Measurements from ENCODE around the gene C1QTNF7.

Gene C1QTNF7

GRCh38 chr4:15427701-15428100 is at the start of gene C1QTNF7:
Gene C1QTNF7 (plus strand): TSS chr4:15428033. CDS start chr4:15435744, 7,711 bp downstream.
- Histone ChIP-seq H3K27ac (ENCODE audit: low read depth, low read length) (peak within 1 kb of the TSS; percentile 52), H3K9me3 (ENCODE audit: control insufficient read depth in 5 of 5, low read length in 5 of 5) (no peaks in the 10 kb centered on the region)

GRCh38 chr4:15378062-15378461 is 49.8 kb upstream of the C1QTNF7 start:
- H3K9ac ChIP-seq (ENCODE audit: low read length in 5 of 5), result no peak overlapping the region
- H3K9me3 ChIP-seq (ENCODE audit: control insufficient read depth in 5 of 5, low read length in 5 of 5), result no peaks in the 10 kb centered on the region
- peaks cover 3 to 21% (median 19%) of the 10 kb centered on the region in 5 donors for H3K4me1 ChIP-seq (ENCODE audit: control insufficient read depth in 5 of 5, insufficient read depth in 5 of 5, low read length in 5 of 5)
- no peaks in the 10 kb centered on the region for H3K36me3 ChIP-seq (ENCODE audit: control insufficient read depth in 5 of 5, insufficient read depth in 5 of 5, low read length in 5 of 5)
- H3K27me3 ChIP-seq (ENCODE audit: control insufficient read depth in 5 of 5, insufficient read depth in 4 of 5, low read length in 5 of 5), result no peaks in the 10 kb centered on the region
- H3K4me3 ChIP-seq (ENCODE audit: low read depth in 1 of 5, low read length in 5 of 5), result no peak overlapping the region
- no peak overlapping the region for H3K27ac ChIP-seq (ENCODE audit: low read depth, low read length)

More at GRCh38 chr4:15427701-15428100, at the start of gene C1QTNF7:
- Histone ChIP-seq H3K36me3 (ENCODE audit: control insufficient read depth in 5 of 5, insufficient read depth in 5 of 5, low read length in 5 of 5) (no peaks in the 10 kb centered on the region), H3K27me3 (ENCODE audit: control insufficient read depth in 5 of 5, insufficient read depth in 4 of 5, low read length in 5 of 5) (no peaks in the 10 kb centered on the region), H3K9ac (ENCODE audit: low read length in 5 of 5) (peak within 1 kb of the TSS in 2 of 5 donors; percentile 15 to 48), H3K4me1 (ENCODE audit: control insufficient read depth in 5 of 5, insufficient read depth in 5 of 5, low read length in 5 of 5) (peaks cover 0 to 21% (median 13%) of the 10 kb centered on the region in 5 donors), H3K4me3 (ENCODE audit: low read depth in 1 of 5, low read length in 5 of 5) (peak within 1 kb of the TSS in 1 of 5 donors; percentile 14)

- Histone ChIP-seq H3K36me3 (ENCODE audit: control insufficient read depth in 5 of 5, insufficient read depth in 5 of 5, low read length in 5 of 5) (no peaks in the 10 kb centered on the region), H3K27me3 (ENCODE audit: control insufficient read depth in 5 of 5, insufficient read depth in 4 of 5, low read length in 5 of 5) (no peaks in the 10 kb centered on the region), H3K9ac (ENCODE audit: low read length in 5 of 5) (no peak overlapping the region), H3K4me3 (ENCODE audit: low read depth in 1 of 5, low read length in 5 of 5) (no peak overlapping the region), H3K9me3 (ENCODE audit: control insufficient read depth in 5 of 5, low read length in 5 of 5) (no peaks in the 10 kb centered on the region), H3K27ac (ENCODE audit: low read depth, low read length) (no peak overlapping the region), H3K4me1 (ENCODE audit: control insufficient read depth in 5 of 5, insufficient read depth in 5 of 5, low read length in 5 of 5) (peaks cover 3 to 21% (median 19%) of the 10 kb centered on the region in 5 donors)
Measured at GRCh38 chr4:15378493-15378892, 49.3 kb upstream of the C1QTNF7 start.

GRCh38 chr4:15381806-15382338 is 46.0 kb upstream of the C1QTNF7 start:
- Histone ChIP-seq H3K9ac (ENCODE audit: low read length in 5 of 5) (no peak overlapping the region), H3K4me1 (ENCODE audit: control insufficient read depth in 5 of 5, insufficient read depth in 5 of 5, low read length in 5 of 5) (peaks cover 0 to 12% (median 5%) of the 10 kb centered on the region in 5 donors), H3K4me3 (ENCODE audit: low read depth in 1 of 5, low read length in 5 of 5) (no peak overlapping the region), H3K27me3 (ENCODE audit: control insufficient read depth in 5 of 5, insufficient read depth in 4 of 5, low read length in 5 of 5) (no peaks in the 10 kb centered on the region), H3K9me3 (ENCODE audit: control insufficient read depth in 5 of 5, low read length in 5 of 5) (no peaks in the 10 kb centered on the region), H3K36me3 (ENCODE audit: control insufficient read depth in 5 of 5, insufficient read depth in 5 of 5, low read length in 5 of 5) (no peaks in the 10 kb centered on the region), H3K27ac (ENCODE audit: low read depth, low read length) (no peak overlapping the region)

- no peak overlapping the region for H3K27ac ChIP-seq (ENCODE audit: low read depth, low read length)
- no peaks in the 10 kb centered on the region for H3K27me3 ChIP-seq (ENCODE audit: control insufficient read depth in 5 of 5, insufficient read depth in 4 of 5, low read length in 5 of 5)
- no peaks in the 10 kb centered on the region for H3K9me3 ChIP-seq (ENCODE audit: control insufficient read depth in 5 of 5, low read length in 5 of 5)
- peaks cover 0 to 12% (median 5%) of the 10 kb centered on the region in 5 donors for H3K4me1 ChIP-seq (ENCODE audit: control insufficient read depth in 5 of 5, insufficient read depth in 5 of 5, low read length in 5 of 5)
- no peak overlapping the region for H3K4me3 ChIP-seq (ENCODE audit: low read depth in 1 of 5, low read length in 5 of 5)
- no peaks in the 10 kb centered on the region for H3K36me3 ChIP-seq (ENCODE audit: control insufficient read depth in 5 of 5, insufficient read depth in 5 of 5, low read length in 5 of 5)
- no peak overlapping the region for H3K9ac ChIP-seq (ENCODE audit: low read length in 5 of 5)
Measured at GRCh38 chr4:15382669-15383273, 45.1 kb upstream of the C1QTNF7 start.

GRCh38 chr4:15385515-15385914 is 42.3 kb upstream of the C1QTNF7 start:
- no peak overlapping the region for H3K4me3 ChIP-seq (ENCODE audit: low read depth in 1 of 5, low read length in 5 of 5)
- H3K36me3 ChIP-seq (ENCODE audit: control insufficient read depth in 5 of 5, insufficient read depth in 5 of 5, low read length in 5 of 5), result no peaks in the 10 kb centered on the region
- peaks cover 0 to 12% (median 5%) of the 10 kb centered on the region in 5 donors for H3K4me1 ChIP-seq (ENCODE audit: control insufficient read depth in 5 of 5, insufficient read depth in 5 of 5, low read length in 5 of 5)
- no peaks in the 10 kb centered on the region for H3K27me3 ChIP-seq (ENCODE audit: control insufficient read depth in 5 of 5, insufficient read depth in 4 of 5, low read length in 5 of 5)
- H3K9ac ChIP-seq (ENCODE audit: low read length in 5 of 5), result no peak overlapping the region
- H3K27ac ChIP-seq (ENCODE audit: low read depth, low read length), result no peak overlapping the region
- no peaks in the 10 kb centered on the region for H3K9me3 ChIP-seq (ENCODE audit: control insufficient read depth in 5 of 5, low read length in 5 of 5)

- Histone ChIP-seq H3K9me3 (ENCODE audit: control insufficient read depth in 5 of 5, low read length in 5 of 5) (no peaks in the 10 kb centered on the region), H3K36me3 (ENCODE audit: control insufficient read depth in 5 of 5, insufficient read depth in 5 of 5, low read length in 5 of 5) (no peaks in the 10 kb centered on the region), H3K27me3 (ENCODE audit: control insufficient read depth in 5 of 5, insufficient read depth in 4 of 5, low read length in 5 of 5) (no peaks in the 10 kb centered on the region), H3K4me1 (ENCODE audit: control insufficient read depth in 5 of 5, insufficient read depth in 5 of 5, low read length in 5 of 5) (peaks cover 0 to 12% (median 5%) of the 10 kb centered on the region in 5 donors), H3K4me3 (ENCODE audit: low read depth in 1 of 5, low read length in 5 of 5) (no peak overlapping the region), H3K9ac (ENCODE audit: low read length in 5 of 5) (no peak overlapping the region), H3K27ac (ENCODE audit: low read depth, low read length) (no peak overlapping the region)
Measured at GRCh38 chr4:15385928-15386327, 41.9 kb upstream of the C1QTNF7 start.

GRCh38 chr4:15390494-15390893 is 37.3 kb upstream of the C1QTNF7 start:
- no peaks in the 10 kb centered on the region for H3K27me3 ChIP-seq (ENCODE audit: control insufficient read depth in 5 of 5, insufficient read depth in 4 of 5, low read length in 5 of 5)
- no peaks in the 10 kb centered on the region for H3K9me3 ChIP-seq (ENCODE audit: control insufficient read depth in 5 of 5, low read length in 5 of 5)
- H3K4me3 ChIP-seq (ENCODE audit: low read depth in 1 of 5, low read length in 5 of 5), result no peak overlapping the region
- H3K27ac ChIP-seq (ENCODE audit: low read depth, low read length), result no peak overlapping the region
- H3K4me1 ChIP-seq (ENCODE audit: control insufficient read depth in 5 of 5, insufficient read depth in 5 of 5, low read length in 5 of 5), result peaks cover 0 to 6% (median under 1%) of the 10 kb centered on the region in 5 donors
- no peak overlapping the region for H3K9ac ChIP-seq (ENCODE audit: low read length in 5 of 5)
- no peaks in the 10 kb centered on the region for H3K36me3 ChIP-seq (ENCODE audit: control insufficient read depth in 5 of 5, insufficient read depth in 5 of 5, low read length in 5 of 5)

GRCh38 chr4:15392053-15392805 is 35.6 kb upstream of the C1QTNF7 start:
- no peak overlapping the region for H3K4me3 ChIP-seq (ENCODE audit: low read depth in 1 of 5, low read length in 5 of 5)
- H3K27me3 ChIP-seq (ENCODE audit: control insufficient read depth in 5 of 5, insufficient read depth in 4 of 5, low read length in 5 of 5), result no peaks in the 10 kb centered on the region
- H3K9ac ChIP-seq (ENCODE audit: low read length in 5 of 5), result no peak overlapping the region
- no peaks in the 10 kb centered on the region for H3K36me3 ChIP-seq (ENCODE audit: control insufficient read depth in 5 of 5, insufficient read depth in 5 of 5, low read length in 5 of 5)
- H3K27ac ChIP-seq (ENCODE audit: low read depth, low read length), result no peak overlapping the region
- H3K4me1 ChIP-seq (ENCODE audit: control insufficient read depth in 5 of 5, insufficient read depth in 5 of 5, low read length in 5 of 5), result no peaks in the 10 kb centered on the region
- H3K9me3 ChIP-seq (ENCODE audit: control insufficient read depth in 5 of 5, low read length in 5 of 5), result no peaks in the 10 kb centered on the region

GRCh38 chr4:15395311-15395710 is 32.5 kb upstream of the C1QTNF7 start:
- H3K36me3 ChIP-seq (ENCODE audit: control insufficient read depth in 5 of 5, insufficient read depth in 5 of 5, low read length in 5 of 5), result no peaks in the 10 kb centered on the region
- H3K4me1 ChIP-seq (ENCODE audit: control insufficient read depth in 5 of 5, insufficient read depth in 5 of 5, low read length in 5 of 5), result peaks cover 0 to 14% (median 8%) of the 10 kb centered on the region in 5 donors
- no peaks in the 10 kb centered on the region for H3K27me3 ChIP-seq (ENCODE audit: control insufficient read depth in 5 of 5, insufficient read depth in 4 of 5, low read length in 5 of 5)
- H3K4me3 ChIP-seq (ENCODE audit: low read depth in 1 of 5, low read length in 5 of 5), result no peak overlapping the region
- no peaks in the 10 kb centered on the region for H3K9me3 ChIP-seq (ENCODE audit: control insufficient read depth in 5 of 5, low read length in 5 of 5)
- H3K9ac ChIP-seq (ENCODE audit: low read length in 5 of 5), result no peak overlapping the region
- no peak overlapping the region for H3K27ac ChIP-seq (ENCODE audit: low read depth, low read length)
